Neural cell (in vitro differentiated cells): ENCODE results near the gene MYO7B. TPM values are rescaled to one million over a fixed set of nuclear protein-coding genes. Genes with fewer than 3 reads are reported as not detected.

ENCODE experiments used
- H2AFZ ChIP-seq: fragments of 200-600, 300-800 bp; sonication (generic), shearing (Covaris generic); 2 replicates; pipeline ENCODE4 v1.6.0; 2014; ENCODE audit warnings: low read depth, mild to moderate bottlenecking, antibody characterized with exemption, low read length, moderate library complexity
- H3F3A ChIP-seq: fragments of 200-600 bp; shearing (Covaris generic); 2 replicates; pipeline ENCODE4 v1.6.1; 2016; ENCODE audit warnings: mild to moderate bottlenecking, moderate library complexity, mixed read lengths, antibody characterized with exemption, low read length; ENCODE audit not compliant: insufficient read depth, poor library complexity, severe bottlenecking
- H3K27ac ChIP-seq: fragments of 200-600, 300-800 bp; sonication (generic), shearing (Covaris generic); 2 replicates; pipeline ENCODE4 v1.5.1; 2014; ENCODE audit warnings: mild to moderate bottlenecking, low read length, moderate library complexity
- H3K27me3 ChIP-seq: fragments of 300-800, 200-600 bp; sonication (generic), shearing (Covaris generic); 2 replicates; pipeline ENCODE4 v1.6.0; 2014; ENCODE audit warnings: mild to moderate bottlenecking, low read depth, low read length, moderate library complexity; ENCODE audit not compliant: insufficient read depth
- H3K36me3 ChIP-seq: fragments of 300-800, 200-600 bp; sonication (generic), shearing (Covaris generic); 2 replicates; pipeline ENCODE4 v1.5.1; 2014; ENCODE audit warnings: mild to moderate bottlenecking, antibody characterized with exemption, low read length, moderate library complexity; ENCODE audit not compliant: insufficient read depth
- H3K4me2 ChIP-seq: fragments of 300-800, 200-600 bp; sonication (generic), shearing (Covaris generic); 2 replicates; pipeline ENCODE4 v1.6.0; 2014; ENCODE audit warnings: mild to moderate bottlenecking, low read length
- H3K4me3 ChIP-seq: fragments of 300-800, 200-600 bp; sonication (generic), shearing (Covaris generic); 2 replicates; pipeline ENCODE4 v1.5.1; 2014; ENCODE audit warnings: mild to moderate bottlenecking, low read length, moderate library complexity
- H3K79me2 ChIP-seq: fragments of 200-600 bp; shearing (Covaris generic); replicated peaks from 2 replicates; pipeline ENCODE4 v1.6.0; 2014; ENCODE audit warnings: mild to moderate bottlenecking, low read length, moderate library complexity; ENCODE audit not compliant: insufficient read depth
- H3K9ac ChIP-seq: fragments of 300-800, 200-600 bp; sonication (generic), shearing (Covaris generic); 2 replicates; pipeline ENCODE4 v1.6.1; 2016; ENCODE audit warnings: mild to moderate bottlenecking, low read length, mixed read lengths
- H3K9me2 ChIP-seq: fragments of 200-600 bp; shearing (Covaris generic); 2 replicates; pipeline ENCODE4 v1.6.1; 2016; ENCODE audit warnings: mild to moderate bottlenecking, low read length, mixed read lengths; ENCODE audit not compliant: insufficient read depth
- H3K9me3 ChIP-seq: fragments of 200-600, 300-800 bp; sonication (generic), shearing (Covaris generic); 2 replicates; pipeline ENCODE4 v1.6.1; 2016; ENCODE audit warnings: mild to moderate bottlenecking, mixed run types, low read length, moderate library complexity, mixed read lengths
- H4K20me1 ChIP-seq: fragments of 200-600 bp; shearing (Covaris generic); 2 replicates; pipeline ENCODE4 v1.6.1; 2016; ENCODE audit warnings: mild to moderate bottlenecking, mixed run types; ENCODE audit not compliant: insufficient read depth
- CTCF ChIP-seq: fragments of 450-650 bp; IDR thresholded peaks from 2 replicates; pipeline ENCODE4 v1.5.1; 2014; ENCODE audit warnings: antibody characterized with exemption, mild to moderate bottlenecking, moderate library complexity; ENCODE audit not compliant: poor library complexity, severe bottlenecking
- EP300 ChIP-seq: fragments of 450-650 bp; conservative IDR thresholded peaks from 2 replicates; pipeline ENCODE4 v1.6.1; 2014; ENCODE audit warnings: antibody characterized with exemption, mild to moderate bottlenecking, moderate library complexity; ENCODE audit not compliant: poor library complexity, severe bottlenecking
- EZH2 ChIP-seq: fragments of 200-600, 300-800 bp; shearing (Covaris generic), sonication (generic); IDR thresholded peaks from 2 replicates; pipeline ENCODE4 v1.6.1; 2014; ENCODE audit warnings: antibody characterized with exemption, low read length, borderline replicate concordance, mild to moderate bottlenecking; ENCODE audit not compliant: insufficient read depth, poor library complexity, severe bottlenecking
- MXI1 ChIP-seq: fragments of 450-650 bp; conservative IDR thresholded peaks from 2 replicates; pipeline ENCODE4 v1.6.1; 2014; ENCODE audit warnings: antibody characterized with exemption, mild to moderate bottlenecking; ENCODE audit not compliant: poor library complexity, severe bottlenecking
- POLR2AphosphoS5 ChIP-seq: IDR thresholded peaks from 2 replicates; pipeline ENCODE4 v1.6.1; 2012
- RAD21 ChIP-seq: fragments of 450-650 bp; conservative IDR thresholded peaks from 2 replicates; pipeline ENCODE4 v1.6.1; 2014; ENCODE audit warnings: antibody characterized with exemption, mild to moderate bottlenecking, moderate library complexity
- REST ChIP-seq: IDR thresholded peaks from 2 replicates; pipeline ENCODE4 v1.6.1; 2012; ENCODE audit warnings: borderline replicate concordance
- SMC3 ChIP-seq: fragments of 450-650 bp; conservative IDR thresholded peaks from 2 replicates; pipeline ENCODE4 v1.6.1; 2014; ENCODE audit warnings: antibody characterized with exemption, mild to moderate bottlenecking, moderate library complexity; ENCODE audit not compliant: poor library complexity
- TAF1 ChIP-seq: IDR thresholded peaks from 2 replicates; pipeline ENCODE4 v1.6.1; 2012; ENCODE audit warnings: low read depth
- polyA plus RNA-seq: library from polyadenylated mRNA; depleted of rRNA; stranded (reverse); fragments of >200 nt; gene quantifications from 2 replicates; pipeline ENCODE4 v1.2.3, GENCODE V29; 2014

MYO7B gene
- polyA plus RNA-seq, 1 donor from 2014 or later = 0.16 TPM

GRCh38 chr2:127651381-127651809 is 115.9 kb downstream of the MYO7B start:
- H3K4me3 ChIP-seq = no peak overlapping the region
- no peak overlapping the region for H3K27ac ChIP-seq
- no peak for TF ChIP-seq REST
- TF ChIP-seq POLR2AphosphoS5 = no peak
- TF ChIP-seq SMC3 = no peak
- no peak for TF ChIP-seq MXI1
- TF ChIP-seq RAD21 = no peak
- TF ChIP-seq EZH2 = no peak
- no peak for TF ChIP-seq CTCF
- TF ChIP-seq EP300 = no peak
- no peak for TF ChIP-seq TAF1
- no peak overlapping the region for H3K9ac ChIP-seq
- no peaks in the 10 kb centered on the region for H3K36me3 ChIP-seq
- H3F3A ChIP-seq = no peaks in the 10 kb centered on the region
- H3K9me2 ChIP-seq = no peaks in the 10 kb centered on the region
- no peaks in the 10 kb centered on the region for H3K79me2 ChIP-seq
- no peak overlapping the region for H3K4me2 ChIP-seq
- no peak overlapping the region for H2AFZ ChIP-seq
- no peaks in the 10 kb centered on the region for H4K20me1 ChIP-seq
- no peaks in the 10 kb centered on the region for H3K27me3 ChIP-seq
- H3K9me3 ChIP-seq = no peaks in the 10 kb centered on the region

GRCh38 chr2:127651971-127652550 is 116.6 kb downstream of the MYO7B start:
- Histone ChIP-seq H3K9me2 (no peaks in the 10 kb centered on the region), H3K4me2 (no peak overlapping the region), H3K79me2 (no peaks in the 10 kb centered on the region), H3K36me3 (no peaks in the 10 kb centered on the region), H3K9me3 (no peaks in the 10 kb centered on the region), H3F3A (no peaks in the 10 kb centered on the region), H2AFZ (no peak overlapping the region), H3K27ac (no peak overlapping the region), H3K9ac (no peak overlapping the region), H3K4me3 (no peak overlapping the region), H3K27me3 (no peaks in the 10 kb centered on the region), H4K20me1 (no peaks in the 10 kb centered on the region)
- TF ChIP-seq CTCF = no peak
- TF ChIP-seq EP300 = no peak
- no peak for TF ChIP-seq SMC3
- TF ChIP-seq RAD21 = no peak
- no peak for TF ChIP-seq REST
- TF ChIP-seq EZH2 = no peak
- no peak for TF ChIP-seq MXI1
- TF ChIP-seq POLR2AphosphoS5 = no peak
- TF ChIP-seq TAF1 = no peak
